Measurements from ENCODE around the gene ULK2. TPM values are rescaled to one million over a fixed set of nuclear protein-coding genes. Genes with fewer than 3 reads are reported as not detected.

Gene ULK2
- total and polyA plus RNA-seq, 2 of the 13 experiments (the other 11 are each of a cell fraction or from before 2014, with no cell fraction given): 0.01 TPM; not detected in 1

DNA sequence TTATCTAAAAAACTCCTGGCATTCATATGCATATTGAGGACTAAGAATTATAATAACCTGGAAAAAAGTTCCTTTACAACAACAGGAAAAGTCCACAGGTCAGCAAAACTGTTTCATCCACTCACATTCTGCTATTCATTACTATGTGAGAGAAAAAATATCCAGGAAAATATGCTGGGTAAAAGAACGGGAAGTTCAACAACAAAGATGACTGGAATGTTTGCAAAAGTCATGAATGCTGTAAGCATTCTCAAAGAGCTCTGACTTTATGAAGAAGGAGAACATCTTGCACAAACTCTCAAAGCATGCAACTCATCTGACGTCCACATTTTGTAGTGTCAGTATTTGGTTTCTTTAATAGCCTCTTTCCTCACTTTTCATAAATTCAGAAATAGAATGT is 62.7 kb downstream of the ULK2 start:
- Histone ChIP-seq H3K4me3 (replicated peaks in 1 of 3; ENCODE audit: insufficient read depth in 1 of 3, low read depth in 2 of 3, low read length in 3 of 3) (no peak overlapping the region), H4K20me1 (ENCODE audit: insufficient read depth, low read length) (no peaks in the 10 kb centered on the region), H3K79me2 (ENCODE audit: insufficient read depth, low read length) (no peaks in the 10 kb centered on the region), H3K27ac (ENCODE audit: extremely low read length, insufficient read depth, low read length) (no peak overlapping the region), H3K4me1 (ENCODE audit: insufficient read depth, low read length) (no peaks in the 10 kb centered on the region), H3K27me3 (ENCODE audit: control insufficient read depth in 1 of 2, insufficient read depth in 2 of 2, low read length in 2 of 2) (no peaks in the 10 kb centered on the region), H2AFZ (ENCODE audit: low read length) (no peak overlapping the region), H3K9me3 (ENCODE audit: low read length) (no peaks in the 10 kb centered on the region), H3K9ac (ENCODE audit: insufficient read depth, low read depth, low read length) (no peak overlapping the region), H3K4me2 (ENCODE audit: low read depth, low read length) (no peak overlapping the region), H3K36me3 (replicated peaks in 1 of 2; ENCODE audit: control insufficient read depth in 1 of 2, insufficient read depth in 2 of 2, low read length in 2 of 2) (no peaks in the 10 kb centered on the region)
- no peak for TF ChIP-seq CREBL2 (CRISPR knock-in tag; IDR thresholded peaks at IDR 0.05; ENCODE audit: borderline replicate concordance)
- peak in 1 of 2 experiments; percentile 58; a peak in 3 of 4 replicates for TF ChIP-seq MAFK (conservative IDR thresholded peaks at IDR 0.05 in 1 of 2, IDR thresholded peaks at IDR 0.05 in 1 of 2; ENCODE audit: low read length in 2 of 2)
- no peak for TF ChIP-seq DPF2 (CRISPR knock-in tag; IDR thresholded peaks at IDR 0.05; ENCODE audit: borderline replicate concordance, low read depth)
- no peak for TF ChIP-seq RFXAP (CRISPR knock-in tag; IDR thresholded peaks at IDR 0.05; ENCODE audit: borderline replicate concordance)
- TF ChIP-seq MAFF (IDR thresholded peaks at IDR 0.05; ENCODE audit: low read depth, low read length): 0 out of 2 replicates have a peak, but pooled peaks have one; percentile 13
- TF ChIP-seq ZBTB38 (CRISPR knock-in tag; IDR thresholded peaks at IDR 0.05): no peak
- in situ Hi-C loops (cut with HindIII; ENCODE audit: extremely low pct_ligation_motif_present, low pct_unique_long_range_greater_than_20kb) (no loop called here), intact Hi-C loops (cut with micrococcal nuclease; ENCODE audit: unreplicated experiment) (no loop called here)
- BruUV-seq (replicated peaks): no TSS peak
- no peak for FAIRE-seq
- POLR2A ChIA-PET: no interaction called here
- WGBS (ENCODE audit: low lambda C conversion rate): 1% methylated on average over 2 of the region's 2 CpGs
- no peak for DNase-seq (ENCODE audit: low spot score)
- CTCF ChIA-PET (ENCODE audit: low intra/inter-chr PET ratio, low total read pairs): no interaction called here
- no peak for ATAC-seq

DNA sequence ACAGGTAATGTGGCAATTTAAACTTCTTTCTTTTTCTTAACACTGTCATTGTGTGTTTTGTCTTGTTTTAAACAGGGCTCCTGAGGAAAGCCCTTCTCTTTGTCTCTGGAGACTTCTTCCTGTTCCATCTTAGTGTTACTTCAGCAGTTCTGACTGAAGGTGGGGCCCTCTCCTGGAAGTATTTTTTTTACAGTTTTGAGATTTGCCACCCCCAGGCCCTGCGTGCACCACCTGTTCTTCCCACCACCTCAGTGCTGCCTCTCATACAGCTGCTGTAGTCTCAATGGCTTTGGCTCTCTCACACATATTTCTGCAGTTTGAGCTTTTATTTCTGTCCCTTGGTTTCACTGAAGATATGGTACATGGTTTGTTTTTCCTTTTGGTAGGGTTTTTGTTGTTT is 67.2 kb downstream of the ULK2 start:
- ATAC-seq (no peak), FAIRE-seq (no peak), DNase-seq (ENCODE audit: low spot score) (no peak)
- Histone ChIP-seq H3K9me3 (ENCODE audit: low read length) (peaks cover 13% of the 10 kb centered on the region), H2AFZ (ENCODE audit: low read length) (no peak overlapping the region), H3K4me2 (ENCODE audit: low read depth, low read length) (no peak overlapping the region), H3K4me3 (replicated peaks in 1 of 3; ENCODE audit: insufficient read depth in 1 of 3, low read depth in 2 of 3, low read length in 3 of 3) (no peak overlapping the region), H3K4me1 (ENCODE audit: insufficient read depth, low read length) (no peaks in the 10 kb centered on the region), H3K27me3 (ENCODE audit: control insufficient read depth in 1 of 2, insufficient read depth in 2 of 2, low read length in 2 of 2) (no peaks in the 10 kb centered on the region), H3K9ac (ENCODE audit: insufficient read depth, low read depth, low read length) (no peak overlapping the region), H4K20me1 (ENCODE audit: insufficient read depth, low read length) (no peaks in the 10 kb centered on the region), H3K36me3 (replicated peaks in 1 of 2; ENCODE audit: control insufficient read depth in 1 of 2, insufficient read depth in 2 of 2, low read length in 2 of 2) (no peaks in the 10 kb centered on the region), H3K79me2 (ENCODE audit: insufficient read depth, low read length) (no peaks in the 10 kb centered on the region), H3K27ac (ENCODE audit: extremely low read length, insufficient read depth, low read length) (no peak overlapping the region)
- ChIA-PET CTCF (ENCODE audit: low intra/inter-chr PET ratio, low total read pairs) (no interaction called here), POLR2A (no interaction called here)
- intact Hi-C loops (cut with micrococcal nuclease; ENCODE audit: unreplicated experiment): no loop called here
- TF ChIP-seq ZNF33A (CRISPR knock-in tag; IDR thresholded peaks at IDR 0.05; ENCODE audit: borderline replicate concordance) (no peak), TOPORS (CRISPR knock-in tag; IDR thresholded peaks at IDR 0.05) (no peak), HOXA5 (CRISPR knock-in tag; IDR thresholded peaks at IDR 0.05) (no peak), HOXA9 (CRISPR knock-in tag; IDR thresholded peaks at IDR 0.05; ENCODE audit: borderline replicate concordance) (no peak), SNRNP70 (IDR thresholded peaks at IDR 0.05; ENCODE audit: low read depth, low read length) (no peak), ZSCAN21 (CRISPR knock-in tag; IDR thresholded peaks at IDR 0.05; ENCODE audit: borderline replicate concordance) (no peak)
- in situ Hi-C loops (cut with HindIII; ENCODE audit: extremely low pct_ligation_motif_present, low pct_unique_long_range_greater_than_20kb): no loop called here
- no TSS peak for BruUV-seq (replicated peaks)
- 45% methylated on average over 1 of the region's 1 CpG for WGBS (ENCODE audit: low lambda C conversion rate)

All from HepG2 (cell line).